Activated naive CD8-positive, alpha-beta T cell treated with anti-CD3 and anti-CD28 coated beads, Interleukin-2, amount 10 ng/mL, durations not matched to agents 7 days and 5 days (primary cell): ENCODE results near the gene ARMC3. TPM values are rescaled to one million over a fixed set of nuclear protein-coding genes. Genes with fewer than 3 reads are reported as not detected.
"Not testable (repeated sequence)": the region's sequence is repeated elsewhere in the genome, so short reads cannot be mapped to it uniquely, and the experiment has no call there.

ENCODE experiments used
- ATAC-seq: fragments of 150-1000 bp; cut with Tn5 transposase; one replicate; pipeline ENCODE4 v1.10.0; 2021; ENCODE audit warnings: low read depth, moderate library complexity
- POLR2A ChIA-PET: fragments of 350-600 bp; sonication (Branson Sonifier 250); formaldehyde crosslinking; loops from one replicate; lab custom pipeline; 2021; ENCODE audit warnings: antibody characterized with exemption; lab: Charles Lee
- DNase-seq: peaks from one replicate; pipeline ENCODE4 v3.0.0; 2021
- H3K27ac Mint-ChIP-seq: one replicate; pipeline ENCODE4 v1.8.0; 2022; ENCODE audit warnings: mild to moderate bottlenecking, mixed read lengths
- H3K27me3 Mint-ChIP-seq: one replicate; pipeline ENCODE4 v1.8.0; 2022; ENCODE audit warnings: mild to moderate bottlenecking, moderate library complexity, mixed read lengths
- H3K36me3 Mint-ChIP-seq: one replicate; pipeline ENCODE4 v1.8.0; 2021; ENCODE audit warnings: mild to moderate bottlenecking, mixed read lengths
- H3K4me1 Mint-ChIP-seq: one replicate; pipeline ENCODE4 v1.8.0; 2021; ENCODE audit warnings: mixed read lengths
- H3K4me3 Mint-ChIP-seq: one replicate; pipeline ENCODE4 v1.8.0; 2022; ENCODE audit warnings: mild to moderate bottlenecking, moderate library complexity, mixed read lengths
- H3K9me3 Mint-ChIP-seq: one replicate; pipeline ENCODE4 v1.8.0; 2021; ENCODE audit warnings: mixed read lengths
- total RNA-seq, 2 experiments: library from RNA; stranded (reverse); gene quantifications; one replicate each; pipeline ENCODE4 v1.2.3, GENCODE V29; 2021

ARMC3 gene
- total RNA-seq, 2 experiments from 2014 or later: not detected

GRCh38 chr10:23067939-23068775, 140.3 kb downstream of the ARMC3 start:
- DNase-seq (peak; percentile 65), ATAC-seq (peak; percentile 66)
- H3K27ac Mint-ChIP-seq: no peak overlapping the region
- peaks cover 2% of the 10 kb centered on the region for H3K4me1 Mint-ChIP-seq
- no peak overlapping the region for H3K4me3 Mint-ChIP-seq
- no peaks in the 10 kb centered on the region for H3K27me3 Mint-ChIP-seq
- no peaks in the 10 kb centered on the region for H3K9me3 Mint-ChIP-seq
- POLR2A ChIA-PET: no interaction called here
- no peaks in the 10 kb centered on the region for H3K36me3 Mint-ChIP-seq

GRCh38 chr10:23069019-23069815, 141.4 kb downstream of the ARMC3 start:
- Mint-ChIP-seq H3K27me3 (no peaks in the 10 kb centered on the region), H3K36me3 (no peaks in the 10 kb centered on the region), H3K4me3 (no peak overlapping the region), H3K27ac (no peak overlapping the region), H3K9me3 (no peaks in the 10 kb centered on the region), H3K4me1 (peaks cover 2% of the 10 kb centered on the region)
- no peak for DNase-seq
- POLR2A ChIA-PET: no interaction called here
- ATAC-seq: no peak

- DNase-seq, H3K36me3 Mint-ChIP-seq, H3K27ac Mint-ChIP-seq, POLR2A ChIA-PET, H3K4me1 Mint-ChIP-seq, H3K4me3 Mint-ChIP-seq, H3K9me3 Mint-ChIP-seq, H3K27me3 Mint-ChIP-seq, ATAC-seq: not testable (repeated sequence)
Observed at GRCh38 chr10:23070092-23070912, 142.4 kb downstream of the ARMC3 start.

- no peaks in the 10 kb centered on the region for H3K27me3 Mint-ChIP-seq
- POLR2A ChIA-PET: no interaction called here
- no peaks in the 10 kb centered on the region for H3K36me3 Mint-ChIP-seq
- H3K4me1 Mint-ChIP-seq: peaks cover 2% of the 10 kb centered on the region
- H3K4me3 Mint-ChIP-seq: no peak overlapping the region
- H3K27ac Mint-ChIP-seq: no peak overlapping the region
- ATAC-seq (no peak), DNase-seq (no peak)
- H3K9me3 Mint-ChIP-seq: no peaks in the 10 kb centered on the region
Observed at GRCh38 chr10:23070913-23071218, 143.0 kb downstream of the ARMC3 start.

- H3K27ac Mint-ChIP-seq, POLR2A ChIA-PET, ATAC-seq, H3K27me3 Mint-ChIP-seq, H3K4me3 Mint-ChIP-seq, H3K9me3 Mint-ChIP-seq, DNase-seq, H3K36me3 Mint-ChIP-seq, H3K4me1 Mint-ChIP-seq: not testable (repeated sequence)
Observed at GRCh38 chr10:23072593-23072992, 144.7 kb downstream of the ARMC3 start.

- POLR2A ChIA-PET: no interaction called here
- H3K9me3 Mint-ChIP-seq: no peaks in the 10 kb centered on the region
Observed at GRCh38 chr10:23073527-23073926, 145.7 kb downstream of the ARMC3 start.

GRCh38 chr10:23075672-23076071, 147.8 kb downstream of the ARMC3 start:
- no peak for ATAC-seq
- Mint-ChIP-seq H3K27me3 (peaks cover 14% of the 10 kb centered on the region), H3K4me3 (no peak overlapping the region), H3K36me3 (no peaks in the 10 kb centered on the region), H3K9me3 (no peaks in the 10 kb centered on the region), H3K4me1 (no peaks in the 10 kb centered on the region), H3K27ac (no peak overlapping the region)
- DNase-seq: no peak
- POLR2A ChIA-PET: no interaction called here

More at GRCh38 chr10:23073527-23073926, 145.7 kb downstream of the ARMC3 start:
- Mint-ChIP-seq H3K36me3 (no peaks in the 10 kb centered on the region), H3K4me1 (no peaks in the 10 kb centered on the region), H3K27ac (no peak overlapping the region), H3K4me3 (no peak overlapping the region), H3K27me3 (peaks cover 7% of the 10 kb centered on the region)
- DNase-seq (no peak), ATAC-seq (no peak)

GRCh38 chr10:23078114-23078513, 150.3 kb downstream of the ARMC3 start:
- H3K27me3 Mint-ChIP-seq: peaks cover 25% of the 10 kb centered on the region
- POLR2A ChIA-PET: no interaction called here
- no peaks in the 10 kb centered on the region for H3K9me3 Mint-ChIP-seq
- ATAC-seq (no peak), DNase-seq (no peak)
- no peak overlapping the region for H3K27ac Mint-ChIP-seq
- no peaks in the 10 kb centered on the region for H3K36me3 Mint-ChIP-seq
- no peaks in the 10 kb centered on the region for H3K4me1 Mint-ChIP-seq
- H3K4me3 Mint-ChIP-seq: no peak overlapping the region

GRCh38 chr10:23079700-23080099, 151.8 kb downstream of the ARMC3 start:
- H3K27ac Mint-ChIP-seq: no peak overlapping the region
- no peaks in the 10 kb centered on the region for H3K36me3 Mint-ChIP-seq
- H3K4me3 Mint-ChIP-seq: no peak overlapping the region
- POLR2A ChIA-PET: no interaction called here
- DNase-seq: no peak
- H3K4me1 Mint-ChIP-seq: no peaks in the 10 kb centered on the region
- H3K27me3 Mint-ChIP-seq: peaks cover 27% of the 10 kb centered on the region
- H3K9me3 Mint-ChIP-seq: peaks cover under 1% of the 10 kb centered on the region
- ATAC-seq: no peak

GRCh38 chr10:23080262-23080661, 152.4 kb downstream of the ARMC3 start:
- DNase-seq (no peak), ATAC-seq (no peak)
- H3K36me3 Mint-ChIP-seq: no peaks in the 10 kb centered on the region
- peaks cover 2% of the 10 kb centered on the region for H3K9me3 Mint-ChIP-seq
- peaks cover 27% of the 10 kb centered on the region for H3K27me3 Mint-ChIP-seq
- POLR2A ChIA-PET: no interaction called here
- H3K4me3 Mint-ChIP-seq: no peak overlapping the region
- H3K27ac Mint-ChIP-seq: no peak overlapping the region
- H3K4me1 Mint-ChIP-seq: no peaks in the 10 kb centered on the region

- Mint-ChIP-seq H3K36me3 (no peaks in the 10 kb centered on the region), H3K27ac (no peak overlapping the region), H3K4me1 (no peaks in the 10 kb centered on the region), H3K4me3 (no peak overlapping the region), H3K9me3 (peaks cover 2% of the 10 kb centered on the region), H3K27me3 (peaks cover 27% of the 10 kb centered on the region)
- DNase-seq (no peak), ATAC-seq (no peak)
- POLR2A ChIA-PET: no interaction called here
Observed at GRCh38 chr10:23081221-23081750, 153.4 kb downstream of the ARMC3 start.

GRCh38 chr10:23081891-23082290, 154.0 kb downstream of the ARMC3 start:
- H3K4me1 Mint-ChIP-seq: no peaks in the 10 kb centered on the region
- no peaks in the 10 kb centered on the region for H3K36me3 Mint-ChIP-seq
- H3K9me3 Mint-ChIP-seq: peaks cover 2% of the 10 kb centered on the region
- H3K27me3 Mint-ChIP-seq: peaks cover 27% of the 10 kb centered on the region
- no peak overlapping the region for H3K4me3 Mint-ChIP-seq
- DNase-seq (no peak), ATAC-seq (no peak)
- H3K27ac Mint-ChIP-seq: no peak overlapping the region
- POLR2A ChIA-PET: no interaction called here
